HK-2 (cell line): ENCODE measurements around the gene PSMB1.
"Not testable (repeated sequence)": the region's sequence is repeated elsewhere in the genome, so short reads cannot be mapped to it uniquely, and the experiment has no call there.

Source experiments
- DNase-seq: peaks from one replicate; pipeline ENCODE4 v3.0.0-alpha.2; 2018; ENCODE audit not compliant: unreplicated experiment

The PSMB1 gene

DNA sequence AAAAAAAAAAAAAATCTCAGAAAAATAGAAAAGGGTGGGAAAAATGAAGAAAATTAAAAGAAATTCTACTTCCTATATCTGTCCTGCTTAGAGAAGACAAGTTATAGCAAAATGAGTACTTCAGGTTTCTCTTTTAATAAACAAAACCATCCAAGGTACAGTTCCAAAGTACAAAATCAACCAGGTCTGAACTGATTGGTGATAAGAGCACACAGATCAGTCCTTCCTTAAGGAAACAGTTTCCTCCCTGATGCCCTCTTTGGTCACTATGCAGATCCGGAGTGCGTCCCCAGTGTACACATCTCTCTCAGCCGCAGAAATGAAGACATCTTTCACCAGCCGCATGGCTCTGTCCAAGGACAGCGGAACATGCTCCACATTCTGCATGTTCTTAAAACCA lies 18.1 kb downstream of the PSMB1 start:
- no peak for DNase-seq

DNA sequence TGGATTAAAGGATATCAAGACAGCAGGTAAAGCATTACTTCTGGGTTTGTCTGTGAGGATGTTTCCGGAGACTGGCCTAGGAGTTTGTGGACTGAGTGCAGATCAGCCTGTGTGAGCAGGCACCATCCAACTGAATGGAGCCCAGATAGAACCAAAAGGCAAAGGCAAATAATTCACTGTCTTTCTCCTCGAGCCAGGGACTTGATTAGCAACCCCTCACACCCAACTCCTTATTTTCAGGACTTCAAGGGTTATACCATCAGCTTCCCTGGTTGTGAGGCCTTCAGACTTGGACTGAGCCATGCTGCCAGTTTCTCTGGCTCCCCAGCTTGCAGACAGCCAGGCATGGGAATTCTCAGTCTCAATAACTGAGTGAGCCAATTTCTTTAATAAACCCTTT lies 19.3 kb downstream of the PSMB1 start:
- no peak for DNase-seq

GRCh38 chr6:170532867-170533488 lies 20.1 kb downstream of the PSMB1 start:
- no peak for DNase-seq

GRCh38 chr6:170529839-170530469 lies 23.2 kb downstream of the PSMB1 start:
- peak; percentile 65 for DNase-seq

DNA sequence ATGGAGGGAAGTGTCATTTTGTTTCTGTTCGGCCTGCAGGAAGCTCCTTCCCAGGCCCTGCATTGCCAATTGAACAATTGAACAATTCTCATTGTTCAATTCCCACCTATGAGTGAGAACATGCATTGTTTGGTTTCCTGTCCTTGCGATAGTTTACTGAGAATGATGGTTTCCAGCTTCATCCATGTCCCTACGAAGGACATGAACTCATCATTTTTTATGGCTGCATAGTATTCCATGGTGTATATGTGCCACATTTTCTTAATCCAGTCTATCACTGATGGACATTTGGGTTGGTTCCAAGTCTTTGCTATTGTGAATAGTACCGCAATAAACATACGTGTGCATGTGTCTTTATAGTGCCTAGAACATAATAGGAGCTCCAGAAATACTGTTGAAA lies 25.1 kb downstream of the PSMB1 start:
- not testable (repeated sequence) for DNase-seq

DNA sequence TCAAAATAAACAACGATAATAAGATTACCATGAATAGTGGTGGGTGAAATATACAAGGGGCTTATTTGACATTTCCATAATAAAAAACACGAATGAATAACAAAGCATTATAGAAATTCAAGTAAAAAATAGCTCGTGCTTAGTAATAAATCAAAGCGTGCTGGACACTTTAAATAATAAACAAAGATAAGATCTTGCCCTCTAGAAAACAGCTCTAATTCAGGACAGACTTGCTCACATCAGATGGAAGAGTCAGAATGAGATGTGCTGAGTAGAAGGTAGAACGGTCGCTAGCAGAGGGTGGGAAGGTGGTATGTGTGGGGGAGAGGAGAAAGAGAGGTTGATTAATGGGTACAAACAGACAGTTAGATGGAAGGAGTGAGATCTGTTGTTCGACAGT lies 27.3 kb downstream of the PSMB1 start:
- DNase-seq, result no peak

GRCh38 chr6:170524172-170524502 lies 29.0 kb downstream of the PSMB1 start:
- no peak for DNase-seq

- DNase-seq, result no peak
Observed at GRCh38 chr6:170523256-170524171, 29.6 kb downstream of the PSMB1 start.

- peak; percentile 24 for DNase-seq
Observed at GRCh38 chr6:170522565-170523183, 30.4 kb downstream of the PSMB1 start.

- peak; percentile 49 for DNase-seq
Observed at GRCh38 chr6:170516783-170517616, 36.1 kb downstream of the PSMB1 start.

GRCh38 chr6:170514908-170515307 lies 38.2 kb downstream of the PSMB1 start:
- no peak for DNase-seq

DNA sequence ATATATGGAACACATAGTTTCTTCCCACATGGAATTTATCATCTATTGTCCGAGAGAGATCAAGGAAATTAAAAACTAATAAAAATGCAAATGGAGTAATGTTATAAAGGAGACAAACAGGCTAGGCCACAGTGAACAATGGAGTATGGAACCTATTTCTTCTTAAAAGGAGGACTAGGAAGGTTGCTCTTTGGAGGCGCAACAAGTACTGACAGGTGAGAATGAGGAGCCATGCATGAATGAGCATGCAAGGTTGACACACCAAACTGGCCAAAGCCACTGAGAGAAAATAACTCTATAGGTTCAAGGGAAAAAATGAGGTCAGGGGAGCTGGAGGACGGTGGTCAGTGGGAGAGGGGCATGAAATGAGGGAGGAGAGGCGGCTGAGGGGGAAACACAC lies 40.9 kb downstream of the PSMB1 start:
- DNase-seq, result no peak

GRCh38 chr6:170510631-170511030 lies 42.5 kb downstream of the PSMB1 start:
- DNase-seq, result no peak

GRCh38 chr6:170509723-170510018 lies 43.4 kb downstream of the PSMB1 start:
- no peak for DNase-seq

GRCh38 chr6:170508892-170509722 lies 44.0 kb downstream of the PSMB1 start:
- DNase-seq, result not testable (repeated sequence)

- DNase-seq, result not testable (repeated sequence)
Observed at GRCh38 chr6:170508275-170508674, 44.8 kb downstream of the PSMB1 start.

- not testable (repeated sequence) for DNase-seq
Observed at GRCh38 chr6:170507728-170508127, 45.4 kb downstream of the PSMB1 start.

DNA sequence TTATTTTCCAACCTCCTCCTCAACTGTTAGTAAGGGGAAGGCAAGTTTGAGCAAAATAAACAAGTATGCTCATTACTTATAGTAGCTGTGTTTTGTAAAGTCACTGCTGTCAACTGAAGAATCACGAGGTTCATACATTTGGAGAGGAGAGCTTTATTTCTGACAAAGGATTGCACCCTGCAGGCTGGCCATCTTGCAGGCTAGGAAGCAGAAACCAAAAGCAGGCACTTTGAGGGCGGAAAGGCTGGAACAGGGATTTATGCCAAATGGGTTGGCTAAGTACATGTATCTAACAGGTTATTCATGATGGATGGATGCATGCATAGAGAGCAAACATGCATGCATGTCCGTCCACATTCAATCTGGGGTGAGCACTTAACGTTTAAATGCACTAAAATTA lies 46.7 kb downstream of the PSMB1 start:
- no peak for DNase-seq

- DNase-seq, result no peak
Observed at GRCh38 chr6:170505306-170505705, 47.8 kb downstream of the PSMB1 start.

DNA sequence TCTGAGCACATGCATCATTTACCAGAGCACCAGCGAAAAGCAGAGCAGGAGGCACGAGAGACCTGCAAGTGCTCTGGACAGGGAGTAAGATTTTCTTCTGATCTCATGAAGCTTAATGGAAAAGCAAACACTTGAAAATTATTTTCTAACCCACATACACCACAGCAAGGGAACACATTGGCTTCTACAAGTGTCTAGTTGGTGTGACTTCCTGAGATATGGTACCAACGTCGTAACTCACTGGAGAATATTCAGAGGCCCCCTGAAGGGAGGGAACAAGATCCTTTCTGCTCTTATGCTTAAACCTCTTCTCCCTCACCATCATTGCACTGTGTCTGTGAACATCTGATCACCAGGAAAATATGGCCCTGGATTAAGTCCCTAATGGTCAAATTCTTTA lies 48.6 kb downstream of the PSMB1 start:
- DNase-seq, result no peak

- no peak for DNase-seq
Observed at GRCh38 chr6:170503414-170503761, 49.7 kb downstream of the PSMB1 start.
